Fibroblast of the aortic adventitia (primary cell): Measurements from ENCODE around the gene NEO1. TPM values are rescaled to one million over a fixed set of nuclear protein-coding genes. Genes with fewer than 3 reads are reported as not detected.
A peak's percentile ranks its signal among the peaks of the same experiment; 100 is the strongest.

Experiments
- DNase-seq: peaks from one replicate; pipeline ENCODE4 v3.0.0-alpha.2; 2010; ENCODE audit warnings: low read depth
- H3K4me3 ChIP-seq: 2 replicates; pipeline ENCODE4 v1.5.1; 2011; ENCODE audit warnings: low read depth, mild to moderate bottlenecking, control low read depth, low read length, moderate library complexity
- CTCF ChIP-seq: IDR thresholded peaks from 2 replicates; pipeline ENCODE4 v1.5.1; 2011; ENCODE audit warnings: mild to moderate bottlenecking, low read length, control low read depth, inconsistent platforms; ENCODE audit not compliant: insufficient read depth
- total RNA-seq: library from RNA; depleted of rRNA; stranded (reverse); fragments of >200 nt; gene quantifications from 2 replicates; pipeline ENCODE4 v1.2.3, GENCODE V29; 2012; ENCODE audit warnings: low replicate concordance

The NEO1 gene
- total RNA-seq, 1 donor: 26.2 TPM

- DNase-seq: no peak
- H3K4me3 ChIP-seq: no peak overlapping the region
- TF ChIP-seq CTCF: no peak
These were observed 289.8 kb downstream of the NEO1 start for GRCh38 chr15:73341886-73342600.

- no peak for TF ChIP-seq CTCF
- no peak for DNase-seq
- H3K4me3 ChIP-seq: no peak overlapping the region
These were observed 291.8 kb downstream of the NEO1 start for GRCh38 chr15:73344056-73344455.

- no peak overlapping the region for H3K4me3 ChIP-seq
- DNase-seq: no peak
- TF ChIP-seq CTCF: no peak
These were observed 293.4 kb downstream of the NEO1 start for GRCh38 chr15:73345658-73346057.

GRCh38 chr15:73346735-73347312, 294.6 kb downstream of the NEO1 start:
- no peak for TF ChIP-seq CTCF
- peak; percentile 33 for DNase-seq
- H3K4me3 ChIP-seq: no peak overlapping the region

- H3K4me3 ChIP-seq: no peak overlapping the region
- DNase-seq: no peak
- TF ChIP-seq CTCF: no peak
These were observed 296.9 kb downstream of the NEO1 start for GRCh38 chr15:73349191-73349590.

- DNase-seq: peak; percentile 2
- no peak overlapping the region for H3K4me3 ChIP-seq
- no peak for TF ChIP-seq CTCF
These were observed 299.8 kb downstream of the NEO1 start for GRCh38 chr15:73352082-73352481.
